Testis (tissue), 3 donors: ENCODE measurements around the gene ITIH4. TPM values are rescaled to one million over a fixed set of nuclear protein-coding genes. Genes with fewer than 3 reads are reported as not detected.

Experiments
- DNase-seq: peaks from one replicate; pipeline ENCODE4 v3.0.0-alpha.2; 2019
- H3K27ac ChIP-seq, 2 donors: fragments of 200-600 bp; sonication (generic); one replicate each; pipeline ENCODE4 v1.5.1; 2019
- H3K27me3 ChIP-seq: fragments of 200-600 bp; sonication (generic); one replicate; pipeline ENCODE4 v1.5.1; 2019
- H3K36me3 ChIP-seq: fragments of 200-600 bp; sonication (generic); one replicate; pipeline ENCODE4 v1.5.1; 2017; ENCODE audit warnings: low read depth; ENCODE audit errors: missing control alignments
- H3K4me1 ChIP-seq: fragments of 200-600 bp; sonication (generic); one replicate; pipeline ENCODE4 v1.5.1; 2019
- H3K4me3 ChIP-seq, 2 donors: fragments of 200-600 bp; sonication (generic); one replicate each; pipeline ENCODE4 v1.5.1; 2017 to 2019
- H3K9me3 ChIP-seq: fragments of 200-600 bp; sonication (generic); one replicate; pipeline ENCODE4 v1.5.1; 2017
- CTCF ChIP-seq, 3 experiments: fragments of 450-650 bp in 2 of 3; fragments of 200-600 bp in 1 of 3; sonication (generic) in 1 of 3; IDR thresholded peaks; one replicate each; pipeline ENCODE4 v1.5.1; 2016 to 2019; ENCODE audit warnings: antibody characterized with exemption in 3 of 3, mild to moderate bottlenecking in 2 of 3, moderate library complexity in 1 of 3
- POLR2A ChIP-seq: fragments of 450-650 bp; IDR thresholded peaks from one replicate; pipeline ENCODE4 v1.6.1; 2017; ENCODE audit warnings: antibody characterized with exemption, mild to moderate bottlenecking, moderate library complexity
- WGBS, 2 donors: methylation state at CpG; one replicate each; pipeline ENCODE4 v1.1.5; 2018; 5-methylcytosine and 5-hydroxymethylcytosine counted together
- intact Hi-C: fragments of 100-400 bp; cut with DNase I; formaldehyde crosslinking; loops from one replicate; pipeline ENCODE4 v1.15.1; 2023; ENCODE audit warnings: low total_unique reads
- polyA plus RNA-seq: library from polyadenylated mRNA; stranded (reverse); fragments of 350-450 nt; fragmentation: Illumina TruSeq; extraction: RNeasy Lipid Tissue Mini Kit (QIAGEN cat#74804); gene quantifications from one replicate; pipeline ENCODE4 v1.2.3, GENCODE V29; 2014; ENCODE audit warnings: low read depth, low replicate concordance; ENCODE audit not compliant: insufficient read depth
- total RNA-seq, 2 donors: library from RNA; depleted of rRNA; stranded (reverse); fragments of >200 nt; gene quantifications; one replicate each; pipeline ENCODE4 v1.2.3, GENCODE V29; 2016

The ITIH4 gene
- total and polyA plus RNA-seq, 3 donors from 2014 or later = 16.8 to 30.2 (median 19.9) TPM

GRCh38 chr3:52847241-52847640 is 16.8 kb upstream of the ITIH4 start:
- no peak for DNase-seq
- intact Hi-C loops = no loop called here
- H3K4me3 ChIP-seq = no peak overlapping the region
- no peaks in the 10 kb centered on the region for H3K36me3 ChIP-seq
- peaks cover 11% of the 10 kb centered on the region for H3K4me1 ChIP-seq
- H3K27me3 ChIP-seq = no peaks in the 10 kb centered on the region
- no peak overlapping the region for H3K27ac ChIP-seq
- WGBS, 2 donors = 88 to 96% methylated on average over 6 of the region's 6 CpGs
- TF ChIP-seq POLR2A = no peak
- TF ChIP-seq CTCF (IDR thresholded peaks at IDR 0.05) = no peak
- H3K9me3 ChIP-seq = no peaks in the 10 kb centered on the region

- Histone ChIP-seq H3K36me3 (no peaks in the 10 kb centered on the region), H3K4me3 (no peak overlapping the region), H3K27ac (no peak overlapping the region), H3K4me1 (peaks cover 11% of the 10 kb centered on the region), H3K27me3 (no peaks in the 10 kb centered on the region), H3K9me3 (no peaks in the 10 kb centered on the region)
- intact Hi-C loops = no loop called here
- no peak for DNase-seq
- 76 to 85% methylated on average over 15 of the region's 15 CpGs for WGBS, 2 donors
- TF ChIP-seq CTCF (IDR thresholded peaks at IDR 0.05) (no peak), POLR2A (no peak)
These were observed 16.0 kb upstream of the ITIH4 start for GRCh38 chr3:52846432-52846965.

GRCh38 chr3:52845691-52846431 is 15.4 kb upstream of the ITIH4 start:
- Histone ChIP-seq H3K36me3 (no peaks in the 10 kb centered on the region), H3K4me1 (peaks cover 11% of the 10 kb centered on the region), H3K4me3 (no peak overlapping the region), H3K27ac (peak overlapping the region; percentile 26 to 67), H3K9me3 (no peaks in the 10 kb centered on the region), H3K27me3 (no peaks in the 10 kb centered on the region)
- DNase-seq = no peak
- WGBS, 2 donors = 83 to 84% methylated on average over 7 of the region's 7 CpGs
- intact Hi-C loops = no loop called here
- TF ChIP-seq POLR2A (no peak), CTCF (IDR thresholded peaks at IDR 0.05) (peak in 1 of 3 experiments; percentile 36)

GRCh38 chr3:52845157-52845556 is 14.7 kb upstream of the ITIH4 start:
- Histone ChIP-seq H3K9me3 (no peaks in the 10 kb centered on the region), H3K27ac (peak overlapping the region; percentile 26 to 67), H3K27me3 (no peaks in the 10 kb centered on the region), H3K4me3 (no peak overlapping the region), H3K4me1 (peaks cover 11% of the 10 kb centered on the region), H3K36me3 (no peaks in the 10 kb centered on the region)
- 46 to 56% methylated on average over 6 of the region's 6 CpGs for WGBS, 2 donors
- TF ChIP-seq CTCF (IDR thresholded peaks at IDR 0.05) (no peak), POLR2A (no peak)
- DNase-seq = peak; percentile 31
- intact Hi-C loops = no loop called here
